Suprapubic skin (tissue), 4 donors: ENCODE results near the gene SMG7. TPM values are rescaled to one million over a fixed set of nuclear protein-coding genes. Genes with fewer than 3 reads are reported as not detected.

ENCODE experiments used
- DNase-seq, 2 donors: peaks; one replicate each; pipeline ENCODE4 v3.0.0-alpha.2; 2019; ENCODE audit warnings: low spot score in 2 of 2
- H3K27ac ChIP-seq: fragments of 200-600 bp; sonication (generic); one replicate; pipeline ENCODE4 v1.5.1; 2019
- H3K27me3 ChIP-seq: fragments of 200-600 bp; sonication (generic); one replicate; pipeline ENCODE4 v1.5.1; 2019
- H3K36me3 ChIP-seq: fragments of 200-600 bp; sonication (generic); one replicate; pipeline ENCODE4 v1.5.1; 2019
- H3K4me1 ChIP-seq: fragments of 200-600 bp; sonication (generic); one replicate; pipeline ENCODE4 v1.5.1; 2019
- H3K4me3 ChIP-seq: fragments of 200-600 bp; sonication (generic); one replicate; pipeline ENCODE4 v1.5.1; 2019; ENCODE audit warnings: mild to moderate bottlenecking
- H3K9me3 ChIP-seq: fragments of 200-600 bp; sonication (generic); one replicate; pipeline ENCODE4 v1.5.1; 2019
- CTCF ChIP-seq, 2 donors: fragments of 200-600 bp in 1 of 2; fragments of 450-650 bp in 1 of 2; sonication (generic) in 1 of 2; IDR thresholded peaks; one replicate each; pipeline ENCODE4 v1.5.1; 2016 to 2019; ENCODE audit warnings: antibody characterized with exemption in 2 of 2, mild to moderate bottlenecking in 1 of 2, moderate library complexity in 1 of 2
- EP300 ChIP-seq: sonication (generic); formaldehyde crosslinking; IDR thresholded peaks from one replicate; pipeline ENCODE4 v1.6.1; 2017; ENCODE audit warnings: antibody characterized with exemption
- POLR2A ChIP-seq, 2 donors: fragments of 450-650 bp; IDR thresholded peaks; one replicate each; pipeline ENCODE4 v1.6.1; 2017; ENCODE audit warnings: antibody characterized with exemption in 2 of 2, mild to moderate bottlenecking in 2 of 2, moderate library complexity in 2 of 2
- POLR2AphosphoS5 ChIP-seq, 3 donors: sonication (generic); formaldehyde crosslinking; IDR thresholded peaks; one replicate each; pipeline ENCODE4 v1.6.1; 2017; ENCODE audit warnings: antibody characterized with exemption in 3 of 3
- WGBS: methylation state at CpG from one replicate; pipeline ENCODE4 v1.1.5; 2018; 5-methylcytosine and 5-hydroxymethylcytosine counted together
- total RNA-seq, 4 donors: library from RNA; depleted of rRNA; stranded (reverse); fragments of >200 nt; gene quantifications; one replicate each; pipeline ENCODE4 v1.1.0, GENCODE V29; 2016

SMG7 gene
- total RNA-seq, 4 donors from 2014 or later = 34.4 to 65.3 (median 41.8) TPM

- WGBS = 50% methylated on average over 1 of the region's 1 CpG
- H3K4me3 ChIP-seq = no peak overlapping the region
- no peak overlapping the region for H3K27ac ChIP-seq
- no peak for DNase-seq
- peaks cover 4% of the 10 kb centered on the region for H3K27me3 ChIP-seq
- no peaks in the 10 kb centered on the region for H3K36me3 ChIP-seq
- no peaks in the 10 kb centered on the region for H3K9me3 ChIP-seq
- H3K4me1 ChIP-seq = no peaks in the 10 kb centered on the region
- TF ChIP-seq EP300 = no peak
- no peak for TF ChIP-seq POLR2A (IDR thresholded peaks at IDR 0.05)
- TF ChIP-seq CTCF (IDR thresholded peaks at IDR 0.05) = no peak
- no peak for TF ChIP-seq POLR2AphosphoS5 (IDR thresholded peaks at IDR 0.05)
These were observed 38.6 kb upstream of the SMG7 start for GRCh38 chr1:183433703-183434102.

GRCh38 chr1:183435497-183435896 is 36.8 kb upstream of the SMG7 start:
- DNase-seq = no peak
- Histone ChIP-seq H3K36me3 (no peaks in the 10 kb centered on the region), H3K4me1 (no peaks in the 10 kb centered on the region), H3K4me3 (no peak overlapping the region), H3K27me3 (peaks cover 4% of the 10 kb centered on the region), H3K9me3 (no peaks in the 10 kb centered on the region), H3K27ac (no peak overlapping the region)
- 81% methylated on average over 2 of the region's 2 CpGs for WGBS
- TF ChIP-seq POLR2A (IDR thresholded peaks at IDR 0.05) = no peak
- no peak for TF ChIP-seq EP300
- TF ChIP-seq POLR2AphosphoS5 (IDR thresholded peaks at IDR 0.05) = no peak
- TF ChIP-seq CTCF (IDR thresholded peaks at IDR 0.05) = no peak

DNA sequence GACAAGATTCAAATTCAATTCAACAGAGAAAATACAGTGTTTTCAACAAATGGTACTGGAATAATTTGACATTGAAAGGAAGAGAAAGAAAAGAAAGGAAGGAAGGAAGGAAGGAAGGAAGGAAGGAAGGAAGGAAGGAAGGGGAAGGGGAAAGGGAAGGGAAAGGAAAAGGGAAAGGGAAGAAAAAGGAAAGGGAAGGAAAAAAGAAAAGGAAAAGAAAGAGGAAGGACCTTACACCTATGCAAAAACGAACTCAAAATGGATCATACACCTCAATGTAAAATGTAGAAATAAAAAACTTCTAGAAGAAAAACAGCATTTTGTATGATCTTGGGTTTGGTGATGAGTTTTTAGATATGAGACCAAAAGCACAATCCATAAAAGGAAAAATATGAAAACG is 34.2 kb upstream of the SMG7 start:
- no peak for DNase-seq
- Histone ChIP-seq H3K4me1 (no peaks in the 10 kb centered on the region), H3K27me3 (peaks cover 4% of the 10 kb centered on the region), H3K27ac (no peak overlapping the region), H3K9me3 (no peaks in the 10 kb centered on the region), H3K4me3 (no peak overlapping the region), H3K36me3 (no peaks in the 10 kb centered on the region)
- WGBS = 88% methylated on average over 2 of the region's 2 CpGs
- TF ChIP-seq POLR2A (IDR thresholded peaks at IDR 0.05) = no peak
- TF ChIP-seq CTCF (IDR thresholded peaks at IDR 0.05) = no peak
- no peak for TF ChIP-seq EP300
- TF ChIP-seq POLR2AphosphoS5 (IDR thresholded peaks at IDR 0.05) = no peak

DNA sequence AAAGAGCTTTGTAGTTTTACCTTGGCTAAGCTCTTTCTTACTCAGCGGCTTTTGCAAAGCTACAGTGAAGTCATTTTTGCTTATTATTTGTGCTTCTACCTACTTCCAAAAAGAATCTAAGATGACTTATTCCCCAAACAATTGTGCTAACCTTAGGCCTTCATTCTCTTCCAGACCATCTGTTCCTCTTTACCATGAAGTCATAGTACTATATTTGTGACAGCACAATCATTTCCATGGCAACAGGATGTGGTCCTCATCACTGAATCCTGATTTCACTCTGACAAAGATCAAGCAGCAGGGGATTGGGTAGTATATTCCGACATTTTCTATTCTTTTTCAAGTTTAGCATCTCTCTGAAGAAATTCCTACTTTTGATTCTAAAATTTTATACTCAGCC is 29.3 kb upstream of the SMG7 start:
- TF ChIP-seq POLR2AphosphoS5 (IDR thresholded peaks at IDR 0.05) (no peak), EP300 (no peak), CTCF (IDR thresholded peaks at IDR 0.05) (no peak), POLR2A (IDR thresholded peaks at IDR 0.05) (no peak)

GRCh38 chr1:183443466-183443865 is 28.8 kb upstream of the SMG7 start:
- H3K27me3 ChIP-seq = no peaks in the 10 kb centered on the region
- no peaks in the 10 kb centered on the region for H3K36me3 ChIP-seq
- DNase-seq = no peak
- H3K27ac ChIP-seq = no peak overlapping the region
- H3K4me3 ChIP-seq = no peak overlapping the region
- no peaks in the 10 kb centered on the region for H3K9me3 ChIP-seq
- TF ChIP-seq EP300 = no peak
- TF ChIP-seq CTCF (IDR thresholded peaks at IDR 0.05) = no peak
- TF ChIP-seq POLR2AphosphoS5 (IDR thresholded peaks at IDR 0.05) = no peak
- 57% methylated on average over 1 of the region's 1 CpG for WGBS
- no peaks in the 10 kb centered on the region for H3K4me1 ChIP-seq

More for the DNA sequence above, 29.3 kb upstream of the SMG7 start:
- no peaks in the 10 kb centered on the region for H3K9me3 ChIP-seq
- no peak overlapping the region for H3K27ac ChIP-seq
- WGBS = 91% methylated on average over 2 of the region's 2 CpGs
- H3K36me3 ChIP-seq = no peaks in the 10 kb centered on the region
- no peak for DNase-seq
- no peak overlapping the region for H3K4me3 ChIP-seq
- no peaks in the 10 kb centered on the region for H3K4me1 ChIP-seq
- H3K27me3 ChIP-seq = no peaks in the 10 kb centered on the region
